ENCODE measurements around the gene MBTPS1.

DNA sequence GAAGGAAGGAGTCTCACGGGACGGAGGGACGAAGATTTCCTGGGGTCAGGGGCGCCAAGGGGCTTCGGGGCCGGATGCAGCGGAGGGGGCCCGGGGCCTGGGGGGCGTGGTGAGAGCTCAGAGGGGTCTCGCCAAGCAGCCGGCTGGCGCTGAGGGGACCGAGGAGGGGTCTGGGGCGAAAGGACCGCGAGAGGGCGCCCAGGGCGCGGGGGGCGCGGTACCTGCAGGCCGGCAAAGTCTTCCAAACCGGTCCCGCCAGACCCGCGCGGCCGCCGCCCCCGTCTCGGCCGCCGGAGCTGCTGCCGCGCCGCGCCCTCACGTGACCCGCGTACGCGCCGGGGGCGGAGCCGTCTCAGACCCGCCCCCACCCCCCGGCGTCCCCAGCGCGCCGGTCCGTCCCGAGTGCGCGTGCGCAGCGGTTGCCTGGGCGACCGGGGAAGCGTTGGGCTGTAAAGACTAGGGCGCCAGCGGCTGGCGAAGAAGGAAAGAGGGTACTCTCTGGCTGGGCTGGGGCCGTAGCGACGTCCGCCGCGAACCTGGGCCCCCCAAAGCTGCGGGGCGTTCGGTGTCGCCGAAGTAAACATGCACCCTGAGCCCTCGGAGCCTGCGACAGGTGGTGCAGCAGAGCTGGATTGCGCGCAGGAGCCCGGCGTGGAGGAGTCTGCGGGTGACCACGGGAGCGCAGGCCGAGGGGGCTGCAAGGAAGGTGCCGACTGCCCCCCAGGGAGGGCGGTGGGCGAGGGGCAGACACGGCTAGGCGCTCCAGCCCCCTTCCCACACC, 28.3 kb upstream of the MBTPS1 start, which contains the start of the genes DNAAF1 and HSDL1:
- TF ChIP-seq EZH2phosphoT487 (conservative IDR thresholded peaks at IDR 0.05; ENCODE audit: low read length) (no peak), CTCF (IDR thresholded peaks at IDR 0.05; ENCODE audit: insufficient read depth, low read length, poor library complexity, severe bottlenecking) (peak; percentile 30)
